ENCODE measurements around the gene PPP2R3A. TPM values are rescaled to one million over a fixed set of nuclear protein-coding genes. Genes with fewer than 3 reads are reported as not detected.

PPP2R3A gene
- total RNA-seq, 4 donors from 2014 or later = 34.7 to 73.4 (median 38.8) TPM

DNA sequence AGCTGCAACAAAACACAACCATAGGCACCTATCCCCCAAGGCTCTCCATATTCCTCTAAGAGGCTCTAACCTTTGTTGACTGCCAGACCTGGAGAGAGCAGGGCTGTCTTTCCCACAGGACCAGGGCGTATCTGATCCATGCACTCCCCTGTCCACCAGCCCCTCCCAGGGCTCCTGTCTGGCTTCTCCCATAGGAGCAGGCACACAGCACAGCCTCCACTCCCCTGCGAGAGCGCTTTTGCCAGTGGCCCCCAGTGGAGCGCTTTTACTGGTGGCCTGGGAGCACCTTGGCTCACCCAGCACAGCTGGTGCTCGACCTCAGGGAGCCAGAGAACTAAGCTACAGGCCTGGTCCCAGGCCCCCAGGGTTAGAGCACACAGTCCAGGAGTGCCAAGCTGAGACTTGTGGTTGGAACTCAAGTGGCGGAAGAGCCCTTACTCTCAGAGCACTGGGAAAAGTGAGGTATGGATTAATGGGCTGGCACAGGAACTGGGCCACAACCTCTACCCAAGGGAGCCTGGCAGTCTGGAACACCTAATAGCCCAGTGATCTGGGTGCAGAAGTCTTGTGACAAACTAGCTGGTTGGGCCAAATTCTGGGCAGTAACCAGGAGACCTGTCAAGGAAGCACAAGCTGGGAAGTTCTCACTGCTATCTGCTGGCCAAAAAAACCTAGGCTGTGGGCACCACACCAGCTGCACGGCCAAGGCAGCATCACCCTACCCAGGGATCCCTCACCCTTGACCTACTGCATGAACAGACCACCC, 79.6 kb downstream of the PPP2R3A start:
- Histone ChIP-seq H3K36me3 (peaks cover 0 to 16% (median 3%) of the 10 kb centered on the region in 4 donors), H3K27ac (no peak overlapping the region), H3K27me3 (no peaks in the 10 kb centered on the region), H3K9me3 (no peaks in the 10 kb centered on the region), H3K4me1 (no peaks in the 10 kb centered on the region), H3K4me3 (no peak overlapping the region)
- no peak for DNase-seq
- 90% methylated on average over 7 of the region's 7 CpGs; no CpG with 5 or more reads in 1 of the 2 donors for WGBS, 2 donors (ENCODE audit: low coverage in 1 of 2)
- in situ Hi-C loops (cut with MboI; ENCODE audit: low pct_ligation_motif_present in 1 of 4, low pct_unique_long_range_greater_than_20kb in 1 of 4, low sequenced_read_pairs in 3 of 4) (loop anchor here (5.0 to 25.0 kb wide), 4 partner anchors 120 to 308 kb away; no protein-coding TSS in a partner anchor), intact Hi-C loops (cut with DNase I; ENCODE audit: low total_unique reads) (loop anchor here (5.0 to 10.0 kb wide), 2 partner anchors 90 to 123 kb away; no protein-coding TSS in a partner anchor)
- TF ChIP-seq EP300 (IDR thresholded peaks at IDR 0.05; ENCODE audit: low read depth) (no peak), POLR2A (IDR thresholded peaks at IDR 0.05) (no peak), POLR2AphosphoS5 (IDR thresholded peaks at IDR 0.05) (no peak)
- TF ChIP-seq, protein P1, sequence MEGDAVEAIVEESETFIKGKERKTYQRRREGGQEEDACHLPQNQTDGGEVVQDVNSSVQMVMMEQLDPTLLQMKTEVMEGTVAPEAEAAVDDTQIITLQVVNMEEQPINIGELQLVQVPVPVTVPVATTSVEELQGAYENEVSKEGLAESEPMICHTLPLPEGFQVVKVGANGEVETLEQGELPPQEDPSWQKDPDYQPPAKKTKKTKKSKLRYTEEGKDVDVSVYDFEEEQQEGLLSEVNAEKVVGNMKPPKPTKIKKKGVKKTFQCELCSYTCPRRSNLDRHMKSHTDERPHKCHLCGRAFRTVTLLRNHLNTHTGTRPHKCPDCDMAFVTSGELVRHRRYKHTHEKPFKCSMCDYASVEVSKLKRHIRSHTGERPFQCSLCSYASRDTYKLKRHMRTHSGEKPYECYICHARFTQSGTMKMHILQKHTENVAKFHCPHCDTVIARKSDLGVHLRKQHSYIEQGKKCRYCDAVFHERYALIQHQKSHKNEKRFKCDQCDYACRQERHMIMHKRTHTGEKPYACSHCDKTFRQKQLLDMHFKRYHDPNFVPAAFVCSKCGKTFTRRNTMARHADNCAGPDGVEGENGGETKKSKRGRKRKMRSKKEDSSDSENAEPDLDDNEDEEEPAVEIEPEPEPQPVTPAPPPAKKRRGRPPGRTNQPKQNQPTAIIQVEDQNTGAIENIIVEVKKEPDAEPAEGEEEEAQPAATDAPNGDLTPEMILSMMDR (IDR thresholded peaks at IDR 0.05) = no peak

DNA sequence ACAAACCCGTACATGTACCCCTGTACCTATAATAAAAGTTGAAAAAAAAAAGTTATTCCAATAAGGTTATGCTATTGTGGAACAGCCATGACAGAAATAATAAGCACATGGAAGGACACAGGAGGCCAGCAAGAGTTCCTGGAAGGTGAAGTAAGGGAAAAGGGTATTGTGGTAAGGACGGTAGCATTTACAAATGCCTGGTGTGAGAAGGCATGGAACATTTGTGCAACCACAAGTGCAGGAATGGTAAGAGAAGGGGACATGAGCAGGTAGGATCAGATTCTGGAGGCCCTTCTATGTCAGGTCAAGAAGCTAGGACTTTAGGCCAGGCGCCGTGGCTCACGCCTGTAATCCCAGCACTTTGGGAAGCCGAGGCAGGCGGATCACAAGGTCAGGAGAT, 82.5 kb downstream of the PPP2R3A start:
- in situ Hi-C loops (cut with MboI; ENCODE audit: low pct_ligation_motif_present in 1 of 4, low pct_unique_long_range_greater_than_20kb in 1 of 4, low sequenced_read_pairs in 3 of 4) = loop anchor here in 3 of 4 donors (10.0 to 25.0 kb wide), 3 partner anchors 123 to 311 kb away; no protein-coding TSS in a partner anchor
- H3K4me1 ChIP-seq = no peaks in the 10 kb centered on the region
- peaks cover 0 to 16% (median 2%) of the 10 kb centered on the region in 4 donors for H3K36me3 ChIP-seq

DNA sequence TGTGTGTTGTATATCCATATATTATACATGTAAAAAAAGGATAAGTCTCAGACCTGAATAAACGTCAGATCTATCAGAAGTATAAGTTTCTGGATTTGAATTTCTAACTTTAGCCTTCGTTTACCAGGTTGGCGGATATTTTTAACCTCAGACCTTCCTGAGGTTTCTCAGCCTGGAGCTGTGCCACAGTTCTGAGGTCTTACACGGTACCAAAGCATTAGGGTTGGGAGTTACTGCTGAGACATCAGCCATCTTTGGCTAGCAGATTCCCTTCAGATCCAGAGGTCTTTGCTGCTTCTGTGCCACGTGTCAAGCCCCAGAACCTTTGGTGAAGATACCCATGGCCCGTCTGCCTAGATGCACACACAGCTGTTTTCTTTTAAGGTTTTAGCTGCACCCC, 84.7 kb downstream of the PPP2R3A start:
- Histone ChIP-seq H3K27ac (no peak overlapping the region), H3K4me3 (no peak overlapping the region), H3K4me1 (no peaks in the 10 kb centered on the region), H3K36me3 (peaks cover 0 to 16% (median 8%) of the 10 kb centered on the region in 4 donors), H3K27me3 (no peaks in the 10 kb centered on the region), H3K9me3 (no peaks in the 10 kb centered on the region)
- intact Hi-C loops (cut with DNase I; ENCODE audit: low total_unique reads) = no loop called here
- no peak for DNase-seq
- WGBS, 2 donors (ENCODE audit: low coverage in 1 of 2) = 47 to 72% methylated on average over 5 to 6 of the region's 6 CpGs
- in situ Hi-C loops (cut with MboI; ENCODE audit: low pct_ligation_motif_present in 1 of 4, low pct_unique_long_range_greater_than_20kb in 1 of 4, low sequenced_read_pairs in 3 of 4) = no loop called here
- TF ChIP-seq, protein P1 (IDR thresholded peaks at IDR 0.05) = no peak
- no peak for TF ChIP-seq EP300 (IDR thresholded peaks at IDR 0.05; ENCODE audit: low read depth)
- no peak for TF ChIP-seq POLR2AphosphoS5 (IDR thresholded peaks at IDR 0.05)
- no peak for TF ChIP-seq POLR2A (IDR thresholded peaks at IDR 0.05)

More for the DNA sequence above, 82.5 kb downstream of the PPP2R3A start:
- no peak overlapping the region for H3K27ac ChIP-seq
- 93 to 98% methylated on average over 2 to 7 of the region's 7 CpGs for WGBS, 2 donors (ENCODE audit: low coverage in 1 of 2)
- no peaks in the 10 kb centered on the region for H3K27me3 ChIP-seq
- TF ChIP-seq POLR2AphosphoS5 (IDR thresholded peaks at IDR 0.05) (no peak), POLR2A (IDR thresholded peaks at IDR 0.05) (no peak), EP300 (IDR thresholded peaks at IDR 0.05; ENCODE audit: low read depth) (no peak)
- TF ChIP-seq, protein P1 (IDR thresholded peaks at IDR 0.05) = no peak
- no peak for DNase-seq
- no peaks in the 10 kb centered on the region for H3K9me3 ChIP-seq
- intact Hi-C loops (cut with DNase I; ENCODE audit: low total_unique reads) = loop anchor here (10.0 kb wide), 1 partner anchor 93 kb away; no protein-coding TSS in a partner anchor
- H3K4me3 ChIP-seq = no peak overlapping the region

DNA sequence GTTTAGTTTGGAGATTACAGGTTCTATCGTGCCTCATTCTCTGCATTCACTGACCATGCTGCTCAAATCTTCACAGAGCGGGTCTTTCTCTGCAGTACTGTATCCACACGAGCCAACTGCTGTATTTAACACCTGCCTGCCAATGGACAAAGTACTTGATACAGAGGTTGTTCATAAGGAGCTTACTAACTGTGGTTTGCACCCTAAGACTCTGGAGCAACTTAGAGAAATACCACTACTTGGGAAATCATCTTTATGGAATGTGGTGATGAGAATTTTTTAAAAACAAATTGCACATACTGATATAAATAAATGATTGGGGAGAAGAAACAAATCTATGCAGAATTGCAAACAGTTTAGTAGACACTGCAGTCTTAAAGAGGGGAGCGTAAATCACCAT, 90.0 kb downstream of the PPP2R3A start:
- Histone ChIP-seq H3K4me1 (no peaks in the 10 kb centered on the region), H3K27ac (no peak overlapping the region), H3K4me3 (no peak overlapping the region), H3K27me3 (no peaks in the 10 kb centered on the region), H3K9me3 (no peaks in the 10 kb centered on the region), H3K36me3 (peaks cover 0 to 28% (median 8%) of the 10 kb centered on the region in 4 donors)
- intact Hi-C loops (cut with DNase I; ENCODE audit: low total_unique reads) (no loop called here), in situ Hi-C loops (cut with MboI; ENCODE audit: low pct_ligation_motif_present in 1 of 4, low pct_unique_long_range_greater_than_20kb in 1 of 4, low sequenced_read_pairs in 3 of 4) (no loop called here)
- 62 to 100% methylated on average over 1 to 4 of the region's 4 CpGs for WGBS, 2 donors (ENCODE audit: low coverage in 1 of 2)
- DNase-seq = no peak
- TF ChIP-seq, protein P1 (IDR thresholded peaks at IDR 0.05) = no peak
- no peak for TF ChIP-seq EP300 (IDR thresholded peaks at IDR 0.05; ENCODE audit: low read depth)
- TF ChIP-seq POLR2AphosphoS5 (IDR thresholded peaks at IDR 0.05) = no peak
- no peak for TF ChIP-seq POLR2A (IDR thresholded peaks at IDR 0.05)

Data from transverse colon (tissue), 4 donors.